Measurements from ENCODE around the gene FARP1. TPM values are rescaled to one million over a fixed set of nuclear protein-coding genes. Genes with fewer than 3 reads are reported as not detected.
A peak's percentile ranks its signal among the peaks of the same experiment; 100 is the strongest.

The FARP1 gene
- total and polyA plus RNA-seq, 2 of the 8 experiments (the other 6 are each of a cell fraction or from before 2014, with no cell fraction given): 24.7 to 104 TPM

DNA sequence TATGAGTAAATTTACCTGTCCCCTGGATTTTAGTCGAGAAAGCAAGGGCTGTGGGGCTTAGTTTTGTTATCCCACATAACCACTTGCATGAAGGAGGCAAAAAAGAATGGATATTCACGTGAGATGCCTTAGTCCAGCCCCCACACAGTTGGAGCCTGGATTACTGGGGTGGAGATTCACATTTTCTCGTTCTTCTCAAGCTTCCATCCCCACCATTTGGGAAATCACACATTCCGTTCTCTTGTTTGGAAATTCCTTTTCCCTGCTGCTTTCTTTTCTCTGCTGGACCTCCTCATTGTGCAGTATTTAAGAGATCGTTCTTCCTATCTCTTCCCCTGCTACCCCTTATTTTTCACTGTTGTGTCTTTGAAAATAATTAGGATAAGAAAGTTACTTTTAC lies 45.1 kb upstream of the FARP1 start:
- Histone ChIP-seq H2BK5ac (ENCODE audit: low read depth, low read length) (no peak overlapping the region), H2BK120ac (replicated peaks; ENCODE audit: low read depth, low read length) (no peak overlapping the region), H3K9ac (replicated peaks in 1 of 4; ENCODE audit: extremely low read depth in 1 of 4, low read depth in 3 of 4, low read length in 3 of 4) (no peak overlapping the region), H3K27ac (ENCODE audit: low read depth, low read length) (no peak overlapping the region), H4K20me1 (replicated peaks in 1 of 2; ENCODE audit: control insufficient read depth in 1 of 2, insufficient read depth in 2 of 2, low read length in 2 of 2) (no peaks in the 10 kb centered on the region), H2BK15ac (ENCODE audit: low read length) (no peak overlapping the region), H3K9me3 (ENCODE audit: insufficient read depth in 2 of 2, low read depth in 1 of 2, low read length in 1 of 2) (peaks cover 6 to 14% of the 10 kb centered on the region in 2 experiments; a peak in 3 of 4 replicates), H2BK20ac (ENCODE audit: low read length) (no peak overlapping the region), H2AK5ac (ENCODE audit: low read depth, low read length) (no peak overlapping the region), H3K27me3 (replicated peaks in 1 of 4; ENCODE audit: control insufficient read depth in 3 of 4, extremely low read depth in 1 of 4, insufficient read depth in 3 of 4, low read length in 3 of 4) (no peaks in the 10 kb centered on the region), H2BK12ac (ENCODE audit: low read depth, low read length) (no peak overlapping the region), H4K91ac (replicated peaks; ENCODE audit: insufficient read length, low read length) (no peak overlapping the region), H3K14ac (ENCODE audit: insufficient read length) (no peak overlapping the region), H3K36me3 (ENCODE audit: control insufficient read depth in 2 of 4, insufficient read depth in 4 of 4, low read length in 3 of 4) (no peaks in the 10 kb centered on the region; a peak in 1 of 8 replicates), H3K4me3 (ENCODE audit: extremely low read depth in 1 of 4, insufficient read depth in 2 of 4, low read depth in 3 of 4, low read length in 4 of 4) (no peak overlapping the region), H2AFZ (ENCODE audit: low read length) (peak overlapping the region; percentile 70; the same call in 1 of the 2 replicates), H4K8ac (ENCODE audit: extremely low read depth, insufficient read depth, low read length) (no peak overlapping the region), H3K79me1 (ENCODE audit: low read depth, low read length) (no peaks in the 10 kb centered on the region), H3K56ac (replicated peaks; ENCODE audit: insufficient read length, low read depth, low read length) (no peak overlapping the region), H3K79me2 (ENCODE audit: control insufficient read depth in 1 of 2, insufficient read depth in 2 of 2, low read length in 2 of 2) (no peaks in the 10 kb centered on the region), H3K23ac (ENCODE audit: insufficient read length) (no peak overlapping the region), H3K23me2 (ENCODE audit: low read depth, low read length) (no peaks in the 10 kb centered on the region), H3K4me2 (ENCODE audit: insufficient read depth in 1 of 2, low read depth in 2 of 2, low read length in 2 of 2) (no peak overlapping the region), H3K4ac (replicated peaks; ENCODE audit: insufficient read length, low read depth, low read length) (no peak overlapping the region), H4K5ac (ENCODE audit: insufficient read length, low read depth, low read length) (no peak overlapping the region), H3K18ac (ENCODE audit: extremely low read depth, low read length) (no peak overlapping the region), H3K4me1 (replicated peaks in 1 of 4; ENCODE audit: control insufficient read depth in 3 of 4, insufficient read depth in 4 of 4, low read length in 3 of 4) (no peaks in the 10 kb centered on the region; a peak in 1 of 7 replicates)
- ChIA-PET POLR2A (ENCODE audit: partially characterized antibody) (no interaction called here), CTCF (ENCODE audit: partially characterized antibody) (no interaction called here)
- WGBS, 2 experiments (ENCODE audit: extremely low coverage in 1 of 2, insufficient coverage in 1 of 2, insufficient read length in 1 of 2, insufficient replicate concordance in 2 of 2, low coverage in 1 of 2, low lambda C conversion rate in 2 of 2, missing lambda C conversion rate in 1 of 2): 71% methylated on average over 5 of the region's 5 CpGs; no CpG with 5 or more reads in 1 of the 2 experiments
- DNase-seq (ENCODE audit: low read depth in 1 of 2, low spot score in 2 of 2) (no peak), FAIRE-seq (no peak)
- TF ChIP-seq TEAD4 (IDR thresholded peaks at IDR 0.05; ENCODE audit: low read depth, low read length) (peak; percentile 62; the same call in 1 of the 2 replicates), SP1 (IDR thresholded peaks at IDR 0.05; ENCODE audit: low read depth, low read length) (no peak), MAFK (IDR thresholded peaks at IDR 0.05; ENCODE audit: low read depth, low read length) (no peak), SRF (IDR thresholded peaks at IDR 0.05; ENCODE audit: low read depth, low read length) (no peak), GABPA (IDR thresholded peaks at IDR 0.05; ENCODE audit: borderline replicate concordance, insufficient read depth, low read length) (no peak)

Data from H1 (cell line).